Fibroblast of villous mesenchyme (primary cell): Measurements from ENCODE around the gene CIC. TPM values are rescaled to one million over a fixed set of nuclear protein-coding genes. Genes with fewer than 3 reads are reported as not detected.

Experiments
- DNase-seq: peaks from one replicate; pipeline ENCODE4 v3.0.0-alpha.2; 2010; ENCODE audit warnings: low read depth
- H3K4me3 ChIP-seq: 2 replicates; pipeline ENCODE4 v1.5.1; 2011; ENCODE audit warnings: low read depth, mild to moderate bottlenecking, low read length
- total RNA-seq: library from RNA; depleted of rRNA; stranded (reverse); fragments of >200 nt; gene quantifications from 2 replicates; pipeline ENCODE4 v1.2.3, GENCODE V29; 2012
- TF ChIP-seq, protein P1 (sequence below): IDR thresholded peaks from 2 replicates; pipeline ENCODE4 v1.5.1; 2012; ENCODE audit warnings: low read depth, mild to moderate bottlenecking, low read length; ENCODE audit not compliant: insufficient read depth

CIC gene
- total RNA-seq, 1 donor = 23.7 TPM

DNA sequence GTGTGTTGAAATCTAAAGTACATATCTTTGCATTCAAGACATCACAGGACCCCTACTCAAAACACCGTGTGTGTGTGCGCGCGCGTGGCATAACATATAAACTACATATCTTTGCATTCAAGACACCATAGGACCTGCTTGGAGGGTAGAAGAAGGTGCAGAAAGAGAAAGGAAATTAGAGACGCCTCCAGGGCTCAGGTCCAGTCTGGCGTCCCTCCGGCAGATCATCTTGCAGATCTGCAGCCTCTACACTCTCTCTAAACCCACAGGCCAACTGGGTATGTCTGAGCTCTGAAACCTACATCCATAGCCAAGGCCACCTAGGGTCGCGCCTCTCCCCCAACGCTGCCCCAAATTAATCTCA is 34.0 kb downstream of the CIC start:
- H3K4me3 ChIP-seq = peak overlapping the region; percentile 76
- TF ChIP-seq, protein P1, sequence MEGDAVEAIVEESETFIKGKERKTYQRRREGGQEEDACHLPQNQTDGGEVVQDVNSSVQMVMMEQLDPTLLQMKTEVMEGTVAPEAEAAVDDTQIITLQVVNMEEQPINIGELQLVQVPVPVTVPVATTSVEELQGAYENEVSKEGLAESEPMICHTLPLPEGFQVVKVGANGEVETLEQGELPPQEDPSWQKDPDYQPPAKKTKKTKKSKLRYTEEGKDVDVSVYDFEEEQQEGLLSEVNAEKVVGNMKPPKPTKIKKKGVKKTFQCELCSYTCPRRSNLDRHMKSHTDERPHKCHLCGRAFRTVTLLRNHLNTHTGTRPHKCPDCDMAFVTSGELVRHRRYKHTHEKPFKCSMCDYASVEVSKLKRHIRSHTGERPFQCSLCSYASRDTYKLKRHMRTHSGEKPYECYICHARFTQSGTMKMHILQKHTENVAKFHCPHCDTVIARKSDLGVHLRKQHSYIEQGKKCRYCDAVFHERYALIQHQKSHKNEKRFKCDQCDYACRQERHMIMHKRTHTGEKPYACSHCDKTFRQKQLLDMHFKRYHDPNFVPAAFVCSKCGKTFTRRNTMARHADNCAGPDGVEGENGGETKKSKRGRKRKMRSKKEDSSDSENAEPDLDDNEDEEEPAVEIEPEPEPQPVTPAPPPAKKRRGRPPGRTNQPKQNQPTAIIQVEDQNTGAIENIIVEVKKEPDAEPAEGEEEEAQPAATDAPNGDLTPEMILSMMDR = no peak
- DNase-seq = no peak

DNA sequence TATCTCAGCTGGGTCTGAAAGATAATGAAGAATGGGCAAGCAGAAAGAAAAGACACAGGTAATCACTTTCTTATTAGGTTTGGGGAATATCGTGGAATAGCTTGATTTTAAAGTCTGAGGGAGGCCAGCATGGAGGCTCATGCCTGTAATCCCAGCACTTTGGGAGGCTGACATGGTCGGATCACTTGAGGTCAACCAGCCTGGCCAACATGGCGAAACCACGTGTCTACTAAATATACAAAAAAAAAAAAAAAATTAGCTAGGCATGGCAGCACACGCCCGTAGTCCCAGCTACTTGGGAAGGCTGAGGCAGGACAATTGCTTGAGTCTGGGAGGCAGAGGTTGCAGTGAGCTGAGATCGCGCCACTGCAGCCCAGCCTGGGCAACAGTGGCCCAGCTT is 34.8 kb downstream of the CIC start:
- H3K4me3 ChIP-seq = no peak overlapping the region
- TF ChIP-seq, protein P1 = no peak
- no peak for DNase-seq

DNA sequence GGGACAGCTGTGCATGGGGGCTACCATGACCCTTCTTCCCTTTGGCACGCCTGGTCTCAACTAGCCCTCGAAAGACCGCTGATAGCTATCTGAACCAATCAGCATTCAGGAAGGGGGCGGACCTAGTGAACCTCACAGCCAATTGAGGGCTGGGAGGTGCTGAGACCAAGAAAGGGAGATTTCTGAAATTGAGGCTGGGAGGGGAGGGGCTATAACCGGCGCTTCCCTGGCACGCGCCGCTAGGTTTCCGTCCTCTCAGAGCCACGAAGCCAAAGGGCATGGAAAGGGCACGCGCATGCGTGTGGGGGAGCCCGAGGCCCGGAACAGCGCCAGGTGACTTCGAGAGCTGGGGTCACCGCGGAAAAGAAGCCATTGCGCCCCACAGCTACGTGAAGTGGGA is 37.6 kb downstream of the CIC start:
- H3K4me3 ChIP-seq = no peak overlapping the region
- TF ChIP-seq, protein P1 = no peak
- no peak for DNase-seq

DNA sequence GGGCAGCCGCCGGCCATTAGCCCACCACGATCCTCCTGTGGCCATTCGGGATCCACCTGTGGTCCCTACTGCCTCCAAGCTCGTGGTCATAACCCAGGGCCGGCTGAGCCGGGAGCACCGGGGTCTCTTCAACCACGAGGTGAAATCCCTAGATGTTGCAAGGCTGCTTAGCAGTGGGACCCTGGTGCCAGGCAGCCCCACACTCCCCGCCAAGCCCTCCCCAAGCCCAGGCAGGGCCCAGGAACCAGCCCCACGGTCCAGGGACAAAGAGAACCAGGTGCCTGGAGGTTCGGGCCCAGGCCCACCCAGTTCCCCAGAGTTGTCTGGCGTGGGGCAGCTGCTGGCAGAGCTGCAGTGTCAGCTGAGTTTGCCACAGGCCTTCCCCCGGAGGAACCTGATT is 40.6 kb downstream of the CIC start:
- H3K4me3 ChIP-seq = no peak overlapping the region
- DNase-seq = no peak
- TF ChIP-seq, protein P1 = no peak

DNA sequence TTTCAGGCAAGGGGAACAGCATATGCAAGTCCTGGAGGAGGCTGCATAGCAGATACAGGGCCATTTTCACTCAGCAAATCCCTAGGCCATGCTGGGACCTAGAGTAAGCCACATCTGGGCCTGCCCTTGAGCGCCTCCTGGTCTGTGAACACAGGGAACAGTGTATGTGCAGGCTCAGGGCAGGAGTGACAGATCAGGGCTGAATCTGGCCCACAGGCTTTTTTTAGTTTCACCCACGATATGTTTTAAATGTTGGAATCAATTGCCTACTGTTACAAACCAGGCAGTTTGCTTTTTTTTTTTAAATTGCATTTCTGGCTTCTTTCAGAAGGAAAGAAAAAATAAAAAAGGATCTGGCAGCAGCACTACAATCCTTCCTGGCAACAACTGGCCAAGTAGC is 42.6 kb downstream of the CIC start:
- no peak for DNase-seq
- H3K4me3 ChIP-seq = no peak overlapping the region
- TF ChIP-seq, protein P1 = peak; percentile 9

DNA sequence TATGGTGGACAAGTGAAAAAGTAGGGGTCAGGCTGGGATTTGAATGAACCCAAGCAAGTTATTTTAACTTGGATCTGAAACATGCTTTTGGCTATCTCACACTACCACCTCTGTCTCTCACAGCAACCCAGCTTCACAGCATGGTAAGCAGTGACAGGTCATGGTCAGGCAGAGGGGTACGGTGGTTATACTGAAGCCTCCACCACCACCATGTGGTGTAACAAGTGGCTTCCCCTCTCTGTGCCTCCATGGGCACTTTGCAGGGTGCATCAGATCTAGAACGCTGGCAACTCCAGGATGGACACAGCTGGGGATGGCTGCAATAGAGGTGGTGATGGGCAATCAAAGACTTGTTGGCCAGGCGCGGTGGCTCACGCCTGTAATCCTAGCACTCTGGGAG is 43.3 kb downstream of the CIC start:
- TF ChIP-seq, protein P1 = no peak
- no peak for DNase-seq
- H3K4me3 ChIP-seq = no peak overlapping the region

DNA sequence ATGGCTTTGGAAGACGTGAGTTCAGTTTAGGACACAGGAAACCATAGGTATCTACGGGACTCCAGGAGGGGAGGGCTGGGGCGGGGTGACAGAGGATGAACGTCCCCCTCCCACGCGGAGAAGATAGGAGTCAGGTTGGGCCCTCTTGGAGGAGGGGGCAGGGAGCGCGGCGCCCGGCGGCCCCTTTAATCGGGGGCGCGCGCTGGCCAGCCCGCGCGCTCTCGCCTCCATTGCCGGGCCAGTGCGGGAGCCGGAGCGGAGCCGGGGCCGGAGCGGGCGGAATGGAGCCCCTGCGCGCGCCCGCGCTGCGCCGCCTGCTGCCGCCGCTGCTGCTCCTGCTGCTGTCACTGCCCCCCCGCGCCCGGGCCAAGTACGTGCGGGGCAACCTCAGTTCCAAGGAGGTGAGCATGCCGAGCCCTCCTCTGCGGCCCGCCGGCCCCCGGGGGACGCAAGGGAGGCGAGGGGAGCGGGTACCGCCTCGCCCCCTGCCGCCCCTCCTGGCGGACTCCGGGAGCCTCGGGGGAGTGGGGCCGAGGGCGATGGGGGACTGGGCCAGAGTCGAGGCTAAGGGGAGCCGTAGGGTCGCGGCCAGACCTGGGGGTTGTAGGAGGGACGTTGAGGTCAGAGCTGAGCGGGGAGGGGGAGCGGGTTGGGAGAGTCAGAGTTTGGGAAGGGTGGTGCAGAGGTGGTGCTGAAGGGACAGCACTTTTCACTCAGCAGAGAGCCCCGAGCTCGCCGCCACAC is 44.2 kb downstream of the CIC start, which contains the start of gene TMEM145:
Gene TMEM145, plus strand, starts transcription at position 214 of the 744 bp plus-strand sequence. Its CDS starts 68 bp downstream, at position 282.
- DNase-seq = peak; percentile 47
- peak within 1 kb of the TSS; percentile 47 for H3K4me3 ChIP-seq
- TF ChIP-seq, protein P1 = no peak
